Measurements from ENCODE around the gene ZBTB48. TPM values are rescaled to one million over a fixed set of nuclear protein-coding genes. Genes with fewer than 3 reads are reported as not detected.

Gene ZBTB48
- total RNA-seq, 4 donors from 2014 or later: 12.7 to 17.7 (median 14.1) TPM

GRCh38 chr1:6592865-6593593 is 13.2 kb downstream of the ZBTB48 start:
- Histone ChIP-seq H3K4me3 (no peak overlapping the region), H3K27ac (peak overlapping the region in 2 of 4 donors; percentile 31 to 55), H3K9me3 (no peaks in the 10 kb centered on the region), H3K36me3 (peaks cover 0 to 100% of the 10 kb centered on the region in 2 donors), H3K4me1 (peaks cover 0 to 98% (median 24%) of the 10 kb centered on the region in 3 donors), H3K27me3 (no peaks in the 10 kb centered on the region)
- TF ChIP-seq EP300 (IDR thresholded peaks at IDR 0.05): no peak
- TF ChIP-seq POLR2A (IDR thresholded peaks at IDR 0.05): no peak
- TF ChIP-seq CTCF (IDR thresholded peaks at IDR 0.05): no peak
- no peak for TF ChIP-seq POLR2AphosphoS5 (IDR thresholded peaks at IDR 0.05)
- ATAC-seq: no peak
- no CpG with 5 or more reads among the region's 38 CpGs for WGBS, 2 donors (ENCODE audit: low coverage in 1 of 2)

DNA sequence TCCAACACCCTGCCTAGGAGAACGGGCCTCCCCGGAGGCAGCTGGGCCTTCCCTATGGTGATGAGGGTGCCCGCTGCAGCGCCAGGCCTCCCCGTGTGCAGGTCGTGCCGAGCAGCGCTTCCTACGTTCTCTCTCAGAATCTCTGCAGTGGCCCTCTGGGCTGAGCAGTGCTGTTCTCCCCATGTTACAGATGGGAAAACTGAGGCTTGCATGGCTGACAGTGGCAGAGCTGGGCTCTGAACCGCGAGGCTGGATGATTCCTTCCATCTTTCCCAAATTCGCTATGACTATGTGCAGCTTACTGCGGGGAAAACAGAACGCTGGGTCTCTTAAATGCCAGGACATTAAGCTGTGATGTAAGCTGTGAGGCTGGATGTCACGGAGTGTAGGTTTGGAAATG is 14.0 kb downstream of the ZBTB48 start:
- peaks cover 0 to 98% (median 30%) of the 10 kb centered on the region in 3 donors for H3K4me1 ChIP-seq
- TF ChIP-seq EP300 (IDR thresholded peaks at IDR 0.05) (no peak), POLR2AphosphoS5 (IDR thresholded peaks at IDR 0.05) (no peak), POLR2A (IDR thresholded peaks at IDR 0.05) (no peak), CTCF (IDR thresholded peaks at IDR 0.05) (no peak)
- H3K9me3 ChIP-seq: no peaks in the 10 kb centered on the region
- no peak overlapping the region for H3K27ac ChIP-seq
- no peak overlapping the region for H3K4me3 ChIP-seq
- peaks cover 0 to 100% of the 10 kb centered on the region in 2 donors for H3K36me3 ChIP-seq
- 74 to 100% methylated on average over 1 to 6 of the region's 15 CpGs for WGBS, 2 donors (ENCODE audit: low coverage in 1 of 2)
- no peak for ATAC-seq
- H3K27me3 ChIP-seq: no peaks in the 10 kb centered on the region

DNA sequence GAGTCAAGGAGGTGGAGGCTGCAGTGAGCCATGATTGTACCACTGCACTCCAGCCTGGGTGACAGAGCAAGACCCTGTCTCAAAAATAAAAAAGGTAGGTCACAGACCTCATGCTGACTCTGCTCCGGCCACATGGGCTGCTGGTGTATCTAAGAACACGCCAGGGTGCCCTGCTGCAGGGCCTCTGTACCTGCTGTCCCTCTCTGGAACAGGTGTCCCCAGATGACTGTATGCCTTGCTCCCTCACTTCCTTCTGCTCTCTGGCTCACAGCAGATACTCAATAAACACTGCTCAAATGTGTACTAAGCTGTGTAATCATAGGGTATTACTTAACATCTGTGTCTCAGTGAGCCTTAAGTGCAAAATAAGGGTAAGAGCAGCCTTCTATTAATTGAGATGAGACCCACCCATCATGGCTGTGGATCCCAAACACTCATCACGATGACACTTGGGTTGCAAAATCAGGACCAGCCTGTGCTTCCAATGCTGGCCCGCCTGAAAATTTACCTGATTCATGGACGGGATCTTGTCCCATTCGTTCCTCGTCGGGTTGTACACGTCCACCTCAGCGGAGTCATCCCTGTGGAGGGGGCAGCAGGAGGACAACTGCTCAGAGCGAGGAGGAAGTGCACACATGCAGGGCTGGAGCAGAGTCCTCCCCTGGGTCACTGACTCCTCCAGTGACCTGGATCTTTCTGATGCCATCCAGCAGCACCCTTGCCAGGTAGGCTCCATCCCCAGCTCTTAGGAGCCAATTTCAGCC is 15.4 kb downstream of the ZBTB48 start:
- no peaks in the 10 kb centered on the region for H3K9me3 ChIP-seq
- 51 to 80% methylated on average over 4 to 5 of the region's 11 CpGs for WGBS, 2 donors (ENCODE audit: low coverage in 1 of 2)
- H3K4me1 ChIP-seq: peaks cover 0 to 98% (median 44%) of the 10 kb centered on the region in 3 donors
- peak overlapping the region in 2 of 4 donors; percentile 3 to 27 for H3K27ac ChIP-seq
- TF ChIP-seq CTCF (IDR thresholded peaks at IDR 0.05) (no peak), POLR2AphosphoS5 (IDR thresholded peaks at IDR 0.05) (peak; percentile 7)
- peak; percentile 8 for ATAC-seq
- peaks cover 0 to 96% of the 10 kb centered on the region in 2 donors for H3K36me3 ChIP-seq
- H3K4me3 ChIP-seq: no peak overlapping the region
- no peaks in the 10 kb centered on the region for H3K27me3 ChIP-seq

DNA sequence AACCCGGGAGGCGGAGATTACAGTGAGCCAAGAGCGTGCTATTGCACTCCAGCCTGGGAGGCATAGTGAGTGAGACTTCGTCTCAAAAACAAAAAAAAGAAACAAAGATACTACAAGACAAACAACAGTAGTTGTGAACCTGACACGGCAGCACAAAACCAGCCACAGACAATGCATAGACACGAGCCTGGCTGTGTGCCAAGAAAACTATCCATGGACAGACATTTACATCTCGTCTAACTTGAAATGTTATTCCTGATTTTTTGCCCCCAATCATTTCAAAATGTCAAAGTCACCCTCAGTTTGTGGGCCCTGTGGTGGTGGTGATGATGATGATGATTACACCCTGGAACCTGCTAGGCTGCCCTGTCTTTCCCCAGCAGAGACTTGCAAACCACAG is 16.6 kb downstream of the ZBTB48 start:
- H3K4me1 ChIP-seq: peaks cover 0 to 94% (median 46%) of the 10 kb centered on the region in 3 donors
- H3K9me3 ChIP-seq: no peaks in the 10 kb centered on the region
- TF ChIP-seq POLR2AphosphoS5 (IDR thresholded peaks at IDR 0.05): no peak
- TF ChIP-seq POLR2A (IDR thresholded peaks at IDR 0.05): no peak
- no peak for TF ChIP-seq CTCF (IDR thresholded peaks at IDR 0.05)
- WGBS, 2 donors (ENCODE audit: low coverage in 1 of 2): 53 to 60% methylated on average over 5 to 7 of the region's 7 CpGs
- no peaks in the 10 kb centered on the region for H3K27me3 ChIP-seq
- peaks cover 0 to 84% of the 10 kb centered on the region in 2 donors for H3K36me3 ChIP-seq
- peak overlapping the region in 1 of 2 donors; percentile 99 for H3K4me3 ChIP-seq
- peak overlapping the region in 3 of 4 donors; percentile 26 to 97 (median 47) for H3K27ac ChIP-seq
- no peak for ATAC-seq

Measured in gastroesophageal sphincter (tissue), 4 donors.